Progenitor cell of endocrine pancreas (in vitro differentiated cells): ENCODE data around the gene APOO. TPM values are rescaled to one million over a fixed set of nuclear protein-coding genes. Genes with fewer than 3 reads are reported as not detected.
A peak's percentile ranks its signal among the peaks of the same experiment; 100 is the strongest.

Source experiments
- DNase-seq: peaks from one replicate; pipeline ENCODE4 v3.0.0; 2021; ENCODE audit warnings: low spot score; ENCODE audit not compliant: unreplicated experiment
- H3K27ac Mint-ChIP-seq: 2 replicates; pipeline ENCODE4 v1.8.0; 2021; ENCODE audit warnings: mild to moderate bottlenecking, moderate library complexity, mixed read lengths
- H3K27me3 Mint-ChIP-seq: 2 replicates; pipeline ENCODE4 v1.8.0; 2021; ENCODE audit warnings: mixed read lengths
- H3K36me3 Mint-ChIP-seq: 2 replicates; pipeline ENCODE4 v1.8.0; 2022; ENCODE audit warnings: mixed read lengths; ENCODE audit not compliant: insufficient read depth
- H3K4me1 Mint-ChIP-seq: 2 replicates; pipeline ENCODE4 v1.8.0; 2021; ENCODE audit warnings: low read depth, mixed read lengths
- H3K4me3 Mint-ChIP-seq: 2 replicates; pipeline ENCODE4 v1.8.0; 2021; ENCODE audit warnings: low read depth, mild to moderate bottlenecking, moderate library complexity, mixed read lengths
- H3K9me3 Mint-ChIP-seq: 2 replicates; pipeline ENCODE4 v1.8.0; 2021; ENCODE audit warnings: low read depth, mixed read lengths
- CTCF ChIP-seq: fragments of 200-600 bp; sonication (generic); IDR thresholded peaks from one replicate; pipeline ENCODE4 v1.5.0; 2021; ENCODE audit warnings: antibody characterized with exemption, mild to moderate bottlenecking; ENCODE audit not compliant: unreplicated experiment
- long read RNA-seq: library from polyadenylated mRNA; unstranded; transcript quantifications from one replicate; pipeline ENCODE4 v2.0.0, GENCODE V29; 2020
- total RNA-seq: library from RNA; stranded (reverse); gene quantifications from 2 replicates; pipeline ENCODE4 v1.2.1, GENCODE V29; 2021

The APOO gene
- total RNA-seq: 75.9 and 92.4 TPM in 2 replicates
- long read RNA-seq, transcript APOO-201 (9 exons, 1,118 nt): major isoform, 12 of 34 reads
- long read RNA-seq, partial matches to known transcripts: 9 of 34 reads
- long read RNA-seq, other reads (novel, unspliced or antisense): 13 of 34 reads

GRCh38 chrX:23907498-23908218 is at the start of gene APOO, which contains the start of gene CXorf58:
APOO (minus strand) TSS chrX:23907938; CDS start chrX:23907702, 236 bp downstream.
CXorf58 (plus strand) TSS chrX:23908006; CDS start chrX:23910303, 2,297 bp downstream.
- H3K4me3 Mint-ChIP-seq: peak within 1 kb of the TSS; percentile 88
- no peaks in the 10 kb centered on the region for H3K9me3 Mint-ChIP-seq
- peaks cover 10% of the 10 kb centered on the region for H3K4me1 Mint-ChIP-seq
- H3K27ac Mint-ChIP-seq: peak within 1 kb of the TSS; percentile 86
- peak; percentile 93 for DNase-seq
- no peaks in the 10 kb centered on the region for H3K27me3 Mint-ChIP-seq
- peaks cover 2% of the 10 kb centered on the region for H3K36me3 Mint-ChIP-seq
- no peak for TF ChIP-seq CTCF

- H3K27ac Mint-ChIP-seq: no peak overlapping the region
- DNase-seq: no peak
- H3K4me1 Mint-ChIP-seq: no peaks in the 10 kb centered on the region
- no peaks in the 10 kb centered on the region for H3K9me3 Mint-ChIP-seq
- no peak overlapping the region for H3K4me3 Mint-ChIP-seq
- no peak for TF ChIP-seq CTCF
- no peaks in the 10 kb centered on the region for H3K36me3 Mint-ChIP-seq
- H3K27me3 Mint-ChIP-seq: no peaks in the 10 kb centered on the region
These were observed 46.7 kb upstream of the APOO start for GRCh38 chrX:23954396-23954795.

- Mint-ChIP-seq H3K27me3 (no peaks in the 10 kb centered on the region), H3K9me3 (no peaks in the 10 kb centered on the region), H3K4me1 (no peaks in the 10 kb centered on the region), H3K36me3 (no peaks in the 10 kb centered on the region), H3K27ac (no peak overlapping the region), H3K4me3 (no peak overlapping the region)
- TF ChIP-seq CTCF: no peak
- DNase-seq: no peak
These were observed 46.2 kb upstream of the APOO start for GRCh38 chrX:23953908-23954269.

- H3K27ac Mint-ChIP-seq: no peak overlapping the region
- H3K36me3 Mint-ChIP-seq: no peaks in the 10 kb centered on the region
- TF ChIP-seq CTCF: no peak
- no peak overlapping the region for H3K4me3 Mint-ChIP-seq
- H3K4me1 Mint-ChIP-seq: no peaks in the 10 kb centered on the region
- H3K27me3 Mint-ChIP-seq: no peaks in the 10 kb centered on the region
- no peak for DNase-seq
- H3K9me3 Mint-ChIP-seq: no peaks in the 10 kb centered on the region
These were observed 45.5 kb upstream of the APOO start for GRCh38 chrX:23952984-23953907.

- no peak for TF ChIP-seq CTCF
- no peak overlapping the region for H3K27ac Mint-ChIP-seq
These were observed 44.7 kb upstream of the APOO start for GRCh38 chrX:23952391-23952790.

More at GRCh38 chrX:23952391-23952790, 44.7 kb upstream of the APOO start:
- Mint-ChIP-seq H3K36me3 (no peaks in the 10 kb centered on the region), H3K27me3 (no peaks in the 10 kb centered on the region), H3K4me1 (no peaks in the 10 kb centered on the region), H3K4me3 (no peak overlapping the region), H3K9me3 (no peaks in the 10 kb centered on the region)
- DNase-seq: no peak
